HepG2 (cell line): Measurements from ENCODE around the gene SDK2. TPM values are rescaled to one million over a fixed set of nuclear protein-coding genes. Genes with fewer than 3 reads are reported as not detected.

Experiments
- CBX2 ChIP-seq, 2 experiments: fragments of 200-600 bp in 1 of 2; sonication (generic); formaldehyde crosslinking in 1 of 2; IDR thresholded peaks; 2 replicates each; pipeline versions ENCODE4 v1.7.0 to v1.8.1; 2018 to 2022; ENCODE audit warnings: low read depth in 2 of 2, low read length in 1 of 2, mild to moderate bottlenecking in 1 of 2, missing genetic modification reagents in 1 of 2
- MIER3 ChIP-seq: IDR thresholded peaks from 2 replicates; pipeline ENCODE4 v1.6.1; 2016; ENCODE audit warnings: missing compliant biosample characterization, borderline replicate concordance
- MIXL1 ChIP-seq: IDR thresholded peaks from 2 replicates; pipeline ENCODE4 v1.6.1; 2016
- XBP1 ChIP-seq: sonication (generic); formaldehyde crosslinking; IDR thresholded peaks from 2 replicates; pipeline ENCODE4 v1.5.0; 2020; ENCODE audit warnings: missing genetic modification reagents
- ZNF230 ChIP-seq: sonication (generic); formaldehyde crosslinking; IDR thresholded peaks from 2 replicates; pipeline ENCODE4 v1.4.0; 2020; ENCODE audit warnings: mild to moderate bottlenecking, missing genetic modification reagents
- polyA plus RNA-seq, 8 experiments: library from polyadenylated mRNA; depleted of rRNA in 3 of 8; stranded (reverse) in 7 of 8; unstranded in 1 of 8; fragments of >200 nt; fragmentation: Illumina TruSeq in 4 of 8; extraction: Trizol in 4 of 8; gene quantifications; 2 replicates each; pipeline versions ENCODE4 v1.2.1 to v1.2.3, GENCODE V29; 2011 to 2016; ENCODE audit warnings: low read depth in 4 of 8, missing spikeins in 1 of 8, mixed read lengths in 1 of 8; ENCODE audit not compliant: insufficient read depth in 1 of 8
- total RNA-seq, 5 experiments: library from RNA; depleted of rRNA; stranded (reverse); fragments of >200 nt; fragmentation: Illumina TruSeq; extraction: Trizol; gene quantifications; 2 replicates each; pipeline ENCODE4 v1.2.3, GENCODE V29; 2016; ENCODE audit warnings: low read depth in 1 of 5
- TF ChIP-seq, protein P1 (sequence below): sonication (generic); formaldehyde crosslinking; IDR thresholded peaks from 2 replicates; pipeline ENCODE4 v1.4.0; 2020; ENCODE audit warnings: missing genetic modification reagents, borderline replicate concordance
- TF ChIP-seq, protein P2 (sequence below): sonication (generic); formaldehyde crosslinking; IDR thresholded peaks from 2 replicates; pipeline ENCODE4 v1.9.0; 2021; ENCODE audit warnings: mild to moderate bottlenecking, missing genetic modification reagents
- TF ChIP-seq, protein P3 (sequence below): sonication (generic); formaldehyde crosslinking; IDR thresholded peaks from 2 replicates; pipeline ENCODE4 v1.8.1; 2023; ENCODE audit warnings: mild to moderate bottlenecking, missing genetic modification reagents
- TF ChIP-seq, protein P4 (sequence below): sonication (generic); formaldehyde crosslinking; IDR thresholded peaks from 2 replicates; pipeline ENCODE4 v1.4.0; 2020; ENCODE audit warnings: missing genetic modification reagents
- TF ChIP-seq, protein P5 (sequence below): sonication (generic); formaldehyde crosslinking; IDR thresholded peaks from 2 replicates; pipeline ENCODE4 v1.4.0; 2020; ENCODE audit warnings: missing genetic modification reagents, borderline replicate concordance

The SDK2 gene
- total and polyA plus RNA-seq, 2 of the 13 experiments (the other 11 are each of a cell fraction or from before 2014, with no cell fraction given): not detected

DNA sequence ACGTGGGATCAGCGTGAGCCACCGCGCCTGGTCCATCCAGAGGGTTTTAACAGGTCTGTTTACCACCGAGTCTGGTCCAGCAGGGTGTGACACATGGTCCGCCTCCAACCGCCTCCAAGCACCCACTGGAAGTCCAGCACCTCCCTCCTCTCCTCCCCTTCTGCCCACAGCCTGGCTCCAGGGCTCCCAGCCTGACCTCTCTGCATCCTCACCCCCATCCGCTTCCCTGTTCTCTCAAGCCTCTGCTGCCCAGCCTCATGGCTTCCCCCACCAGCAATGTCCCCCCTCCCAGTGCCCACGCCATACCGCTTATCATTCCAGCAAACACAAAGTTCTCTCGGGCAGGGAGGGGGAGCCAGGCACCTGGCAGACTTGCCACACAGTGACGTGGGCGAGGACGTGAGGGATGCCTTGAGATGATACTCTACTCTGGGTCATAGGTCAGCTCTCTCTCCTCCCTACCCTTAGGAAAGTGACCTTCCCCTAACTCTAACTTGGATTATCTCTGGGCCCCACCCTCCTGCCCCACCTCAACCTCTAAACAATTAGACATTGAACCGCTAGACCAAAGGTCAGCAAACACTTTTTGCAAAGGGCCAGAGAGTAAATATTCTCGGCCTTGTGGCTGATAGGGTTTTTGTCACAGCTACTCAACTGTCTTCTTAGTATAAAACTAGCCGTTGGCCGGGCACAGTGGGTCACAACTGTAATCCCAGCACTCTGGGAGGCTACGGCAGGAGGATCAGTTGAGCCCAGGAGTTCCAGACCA, 355.5 kb downstream of the SDK2 start (continued):
- TF ChIP-seq, protein P1, sequence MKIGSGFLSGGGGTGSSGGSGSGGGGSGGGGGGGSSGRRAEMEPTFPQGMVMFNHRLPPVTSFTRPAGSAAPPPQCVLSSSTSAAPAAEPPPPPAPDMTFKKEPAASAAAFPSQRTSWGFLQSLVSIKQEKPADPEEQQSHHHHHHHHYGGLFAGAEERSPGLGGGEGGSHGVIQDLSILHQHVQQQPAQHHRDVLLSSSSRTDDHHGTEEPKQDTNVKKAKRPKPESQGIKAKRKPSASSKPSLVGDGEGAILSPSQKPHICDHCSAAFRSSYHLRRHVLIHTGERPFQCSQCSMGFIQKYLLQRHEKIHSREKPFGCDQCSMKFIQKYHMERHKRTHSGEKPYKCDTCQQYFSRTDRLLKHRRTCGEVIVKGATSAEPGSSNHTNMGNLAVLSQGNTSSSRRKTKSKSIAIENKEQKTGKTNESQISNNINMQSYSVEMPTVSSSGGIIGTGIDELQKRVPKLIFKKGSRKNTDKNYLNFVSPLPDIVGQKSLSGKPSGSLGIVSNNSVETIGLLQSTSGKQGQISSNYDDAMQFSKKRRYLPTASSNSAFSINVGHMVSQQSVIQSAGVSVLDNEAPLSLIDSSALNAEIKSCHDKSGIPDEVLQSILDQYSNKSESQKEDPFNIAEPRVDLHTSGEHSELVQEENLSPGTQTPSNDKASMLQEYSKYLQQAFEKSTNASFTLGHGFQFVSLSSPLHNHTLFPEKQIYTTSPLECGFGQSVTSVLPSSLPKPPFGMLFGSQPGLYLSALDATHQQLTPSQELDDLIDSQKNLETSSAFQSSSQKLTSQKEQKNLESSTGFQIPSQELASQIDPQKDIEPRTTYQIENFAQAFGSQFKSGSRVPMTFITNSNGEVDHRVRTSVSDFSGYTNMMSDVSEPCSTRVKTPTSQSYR (CRISPR knock-in tag): peak; percentile 69; the same call in 1 of the 2 replicates
- TF ChIP-seq ZNF230 (CRISPR knock-in tag) (no peak), MIER3 (CRISPR knock-in tag) (peak; percentile 90), MIXL1 (CRISPR knock-in tag) (peak; percentile 99), CBX2 (IDR thresholded peaks at IDR 0.05; ENCODE audit: low read depth, low read length) (no peak), CBX2 (CRISPR knock-in tag; IDR thresholded peaks at IDR 0.05; ENCODE audit: low read depth) (no peak), XBP1 (CRISPR knock-in tag) (no peak)
- TF ChIP-seq, protein P2, sequence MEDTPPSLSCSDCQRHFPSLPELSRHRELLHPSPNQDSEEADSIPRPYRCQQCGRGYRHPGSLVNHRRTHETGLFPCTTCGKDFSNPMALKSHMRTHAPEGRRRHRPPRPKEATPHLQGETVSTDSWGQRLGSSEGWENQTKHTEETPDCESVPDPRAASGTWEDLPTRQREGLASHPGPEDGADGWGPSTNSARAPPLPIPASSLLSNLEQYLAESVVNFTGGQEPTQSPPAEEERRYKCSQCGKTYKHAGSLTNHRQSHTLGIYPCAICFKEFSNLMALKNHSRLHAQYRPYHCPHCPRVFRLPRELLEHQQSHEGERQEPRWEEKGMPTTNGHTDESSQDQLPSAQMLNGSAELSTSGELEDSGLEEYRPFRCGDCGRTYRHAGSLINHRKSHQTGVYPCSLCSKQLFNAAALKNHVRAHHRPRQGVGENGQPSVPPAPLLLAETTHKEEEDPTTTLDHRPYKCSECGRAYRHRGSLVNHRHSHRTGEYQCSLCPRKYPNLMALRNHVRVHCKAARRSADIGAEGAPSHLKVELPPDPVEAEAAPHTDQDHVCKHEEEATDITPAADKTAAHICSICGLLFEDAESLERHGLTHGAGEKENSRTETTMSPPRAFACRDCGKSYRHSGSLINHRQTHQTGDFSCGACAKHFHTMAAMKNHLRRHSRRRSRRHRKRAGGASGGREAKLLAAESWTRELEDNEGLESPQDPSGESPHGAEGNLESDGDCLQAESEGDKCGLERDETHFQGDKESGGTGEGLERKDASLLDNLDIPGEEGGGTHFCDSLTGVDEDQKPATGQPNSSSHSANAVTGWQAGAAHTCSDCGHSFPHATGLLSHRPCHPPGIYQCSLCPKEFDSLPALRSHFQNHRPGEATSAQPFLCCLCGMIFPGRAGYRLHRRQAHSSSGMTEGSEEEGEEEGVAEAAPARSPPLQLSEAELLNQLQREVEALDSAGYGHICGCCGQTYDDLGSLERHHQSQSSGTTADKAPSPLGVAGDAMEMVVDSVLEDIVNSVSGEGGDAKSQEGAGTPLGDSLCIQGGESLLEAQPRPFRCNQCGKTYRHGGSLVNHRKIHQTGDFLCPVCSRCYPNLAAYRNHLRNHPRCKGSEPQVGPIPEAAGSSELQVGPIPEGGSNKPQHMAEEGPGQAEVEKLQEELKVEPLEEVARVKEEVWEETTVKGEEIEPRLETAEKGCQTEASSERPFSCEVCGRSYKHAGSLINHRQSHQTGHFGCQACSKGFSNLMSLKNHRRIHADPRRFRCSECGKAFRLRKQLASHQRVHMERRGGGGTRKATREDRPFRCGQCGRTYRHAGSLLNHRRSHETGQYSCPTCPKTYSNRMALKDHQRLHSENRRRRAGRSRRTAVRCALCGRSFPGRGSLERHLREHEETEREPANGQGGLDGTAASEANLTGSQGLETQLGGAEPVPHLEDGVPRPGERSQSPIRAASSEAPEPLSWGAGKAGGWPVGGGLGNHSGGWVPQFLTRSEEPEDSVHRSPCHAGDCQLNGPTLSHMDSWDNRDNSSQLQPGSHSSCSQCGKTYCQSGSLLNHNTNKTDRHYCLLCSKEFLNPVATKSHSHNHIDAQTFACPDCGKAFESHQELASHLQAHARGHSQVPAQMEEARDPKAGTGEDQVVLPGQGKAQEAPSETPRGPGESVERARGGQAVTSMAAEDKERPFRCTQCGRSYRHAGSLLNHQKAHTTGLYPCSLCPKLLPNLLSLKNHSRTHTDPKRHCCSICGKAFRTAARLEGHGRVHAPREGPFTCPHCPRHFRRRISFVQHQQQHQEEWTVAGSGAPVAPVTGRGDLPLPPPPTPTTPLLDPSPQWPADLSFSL: peak; percentile 69; the same call in 1 of the 2 replicates
- TF ChIP-seq, protein P3, sequence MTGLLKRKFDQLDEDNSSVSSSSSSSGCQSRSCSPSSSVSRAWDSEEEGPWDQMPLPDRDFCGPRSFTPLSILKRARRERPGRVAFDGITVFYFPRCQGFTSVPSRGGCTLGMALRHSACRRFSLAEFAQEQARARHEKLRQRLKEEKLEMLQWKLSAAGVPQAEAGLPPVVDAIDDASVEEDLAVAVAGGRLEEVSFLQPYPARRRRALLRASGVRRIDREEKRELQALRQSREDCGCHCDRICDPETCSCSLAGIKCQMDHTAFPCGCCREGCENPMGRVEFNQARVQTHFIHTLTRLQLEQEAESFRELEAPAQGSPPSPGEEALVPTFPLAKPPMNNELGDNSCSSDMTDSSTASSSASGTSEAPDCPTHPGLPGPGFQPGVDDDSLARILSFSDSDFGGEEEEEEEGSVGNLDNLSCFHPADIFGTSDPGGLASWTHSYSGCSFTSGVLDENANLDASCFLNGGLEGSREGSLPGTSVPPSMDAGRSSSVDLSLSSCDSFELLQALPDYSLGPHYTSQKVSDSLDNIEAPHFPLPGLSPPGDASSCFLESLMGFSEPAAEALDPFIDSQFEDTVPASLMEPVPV (CRISPR knock-in tag): peak; percentile 49; the same call in 1 of the 2 replicates
- TF ChIP-seq, protein P4, sequence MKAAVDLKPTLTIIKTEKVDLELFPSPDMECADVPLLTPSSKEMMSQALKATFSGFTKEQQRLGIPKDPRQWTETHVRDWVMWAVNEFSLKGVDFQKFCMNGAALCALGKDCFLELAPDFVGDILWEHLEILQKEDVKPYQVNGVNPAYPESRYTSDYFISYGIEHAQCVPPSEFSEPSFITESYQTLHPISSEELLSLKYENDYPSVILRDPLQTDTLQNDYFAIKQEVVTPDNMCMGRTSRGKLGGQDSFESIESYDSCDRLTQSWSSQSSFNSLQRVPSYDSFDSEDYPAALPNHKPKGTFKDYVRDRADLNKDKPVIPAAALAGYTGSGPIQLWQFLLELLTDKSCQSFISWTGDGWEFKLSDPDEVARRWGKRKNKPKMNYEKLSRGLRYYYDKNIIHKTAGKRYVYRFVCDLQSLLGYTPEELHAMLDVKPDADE (CRISPR knock-in tag): no peak
- TF ChIP-seq, protein P5, sequence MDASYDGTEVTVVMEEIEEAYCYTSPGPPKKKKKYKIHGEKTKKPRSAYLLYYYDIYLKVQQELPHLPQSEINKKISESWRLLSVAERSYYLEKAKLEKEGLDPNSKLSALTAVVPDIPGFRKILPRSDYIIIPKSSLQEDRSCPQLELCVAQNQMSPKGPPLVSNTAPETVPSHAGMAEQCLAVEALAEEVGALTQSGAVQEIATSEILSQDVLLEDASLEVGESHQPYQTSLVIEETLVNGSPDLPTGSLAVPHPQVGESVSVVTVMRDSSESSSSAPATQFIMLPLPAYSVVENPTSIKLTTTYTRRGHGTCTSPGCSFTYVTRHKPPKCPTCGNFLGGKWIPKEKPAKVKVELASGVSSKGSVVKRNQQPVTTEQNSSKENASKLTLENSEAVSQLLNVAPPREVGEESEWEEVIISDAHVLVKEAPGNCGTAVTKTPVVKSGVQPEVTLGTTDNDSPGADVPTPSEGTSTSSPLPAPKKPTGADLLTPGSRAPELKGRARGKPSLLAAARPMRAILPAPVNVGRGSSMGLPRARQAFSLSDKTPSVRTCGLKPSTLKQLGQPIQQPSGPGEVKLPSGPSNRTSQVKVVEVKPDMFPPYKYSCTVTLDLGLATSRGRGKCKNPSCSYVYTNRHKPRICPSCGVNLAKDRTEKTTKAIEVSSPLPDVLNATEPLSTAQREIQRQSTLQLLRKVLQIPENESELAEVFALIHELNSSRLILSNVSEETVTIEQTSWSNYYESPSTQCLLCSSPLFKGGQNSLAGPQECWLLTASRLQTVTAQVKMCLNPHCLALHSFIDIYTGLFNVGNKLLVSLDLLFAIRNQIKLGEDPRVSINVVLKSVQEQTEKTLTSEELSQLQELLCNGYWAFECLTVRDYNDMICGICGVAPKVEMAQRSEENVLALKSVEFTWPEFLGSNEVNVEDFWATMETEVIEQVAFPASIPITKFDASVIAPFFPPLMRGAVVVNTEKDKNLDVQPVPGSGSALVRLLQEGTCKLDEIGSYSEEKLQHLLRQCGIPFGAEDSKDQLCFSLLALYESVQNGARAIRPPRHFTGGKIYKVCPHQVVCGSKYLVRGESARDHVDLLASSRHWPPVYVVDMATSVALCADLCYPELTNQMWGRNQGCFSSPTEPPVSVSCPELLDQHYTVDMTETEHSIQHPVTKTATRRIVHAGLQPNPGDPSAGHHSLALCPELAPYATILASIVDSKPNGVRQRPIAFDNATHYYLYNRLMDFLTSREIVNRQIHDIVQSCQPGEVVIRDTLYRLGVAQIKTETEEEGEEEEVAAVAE (CRISPR knock-in tag): no peak; the same call in 1 of the 2 replicates
